Stimulated activated CD4-positive, alpha-beta T cell treated with anti-CD3 and anti-CD28 coated beads, Interleukin-2, amount 100 ng/mL, for 24 hours (primary cell): ENCODE data around the gene HLF.

Source experiments
- DNase-seq, 2 donors: peaks; one replicate each; pipeline ENCODE4 v3.0.0-alpha.2; 2020

Gene HLF

DNA sequence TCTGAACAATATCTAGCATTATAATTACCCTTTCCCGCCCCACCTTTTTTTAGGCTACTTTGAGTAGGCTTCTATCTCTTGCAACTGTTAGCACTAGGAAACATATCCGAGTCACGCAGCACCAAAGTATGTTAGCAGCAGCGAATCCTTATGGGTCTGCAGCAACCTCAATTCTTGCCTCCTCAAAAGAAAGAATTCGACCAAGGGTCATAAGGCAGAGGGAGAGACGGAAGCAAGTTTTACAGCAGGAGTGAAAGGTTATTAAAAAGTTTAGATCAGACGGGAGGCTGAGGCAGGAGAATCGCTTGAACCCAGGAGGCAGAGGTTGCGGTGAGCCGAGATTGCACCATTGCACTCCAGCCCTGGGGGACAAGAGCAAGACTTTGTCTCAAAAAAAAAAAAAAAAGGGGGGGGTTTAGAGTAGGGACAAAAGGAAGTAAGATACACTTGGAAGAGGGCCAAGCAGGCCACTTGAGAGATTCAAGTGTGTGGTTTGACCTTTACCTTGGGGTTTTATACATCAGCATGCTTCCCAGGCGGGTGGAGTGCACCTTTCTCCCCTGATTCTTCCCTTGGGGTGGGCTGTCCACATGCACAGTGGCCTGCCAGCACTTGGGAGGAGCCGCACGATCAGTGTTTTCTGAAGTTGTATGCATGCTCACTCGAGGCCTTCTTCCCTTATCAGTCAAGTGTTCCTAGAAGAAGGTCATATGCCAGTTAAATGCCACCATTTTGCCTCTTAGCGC, 67.7 kb downstream of the HLF start:
- DNase-seq: no peak

GRCh38 chr17:55334285-55334684, 69.5 kb downstream of the HLF start:
- no peak for DNase-seq

DNA sequence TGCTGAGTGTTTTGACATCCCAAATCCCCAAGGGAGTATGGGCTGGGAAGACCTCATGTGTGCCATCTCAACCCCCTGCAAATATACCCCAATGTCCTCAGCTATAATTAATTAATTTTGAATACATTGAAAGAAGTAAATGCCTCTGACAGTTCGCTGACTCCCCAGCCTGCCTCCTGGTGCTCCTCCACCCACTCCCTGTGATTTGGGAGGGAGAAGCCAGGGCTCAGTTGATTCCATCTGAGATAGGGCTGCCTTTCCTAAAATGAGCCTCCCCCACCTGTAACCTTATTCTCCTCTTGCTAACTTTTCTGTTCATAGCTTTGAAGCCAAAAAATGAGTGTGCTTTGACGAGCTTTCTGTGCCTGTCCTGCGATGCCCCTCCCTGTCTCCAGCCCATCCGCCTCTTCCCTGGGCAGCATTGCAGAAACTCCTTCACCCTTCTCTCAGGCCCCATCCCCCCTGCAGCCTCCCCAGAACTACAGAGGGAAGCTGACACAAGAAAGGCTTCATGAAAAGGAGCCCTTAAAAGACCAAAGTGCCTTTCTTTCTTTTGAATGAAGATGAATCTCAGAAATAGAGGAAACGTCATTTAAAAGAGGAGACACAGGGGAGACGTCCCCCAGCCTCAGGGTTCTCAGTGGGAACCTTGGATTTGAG, 70.3 kb downstream of the HLF start:
- no peak for DNase-seq

GRCh38 chr17:55335625-55336024, 70.9 kb downstream of the HLF start:
- no peak for DNase-seq

- DNase-seq: no peak
Measured at GRCh38 chr17:55336426-55336825, 71.7 kb downstream of the HLF start.

- no peak for DNase-seq
Measured at GRCh38 chr17:55340176-55340575, 75.4 kb downstream of the HLF start.

- DNase-seq: no peak
Measured at GRCh38 chr17:55340686-55341085, 75.9 kb downstream of the HLF start.

DNA sequence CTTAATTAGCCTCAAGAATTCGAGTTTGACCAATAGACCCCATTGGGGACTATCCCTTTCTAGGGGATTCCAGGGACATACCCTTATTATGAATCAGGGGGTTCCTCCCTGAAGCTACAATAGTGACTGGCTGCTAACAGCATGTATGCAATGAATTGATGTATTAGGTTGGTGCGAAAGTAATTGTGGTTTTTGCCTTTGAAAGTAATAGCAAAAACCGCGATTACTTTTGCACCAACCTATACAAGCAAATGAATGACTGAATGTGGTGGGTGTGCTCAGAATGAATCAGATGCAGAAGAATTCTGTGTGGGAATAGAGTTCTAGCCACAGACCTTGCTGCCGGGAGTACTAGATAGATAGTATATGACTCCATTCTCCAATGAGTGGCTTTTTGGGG, 76.7 kb downstream of the HLF start:
- DNase-seq: no peak

DNA sequence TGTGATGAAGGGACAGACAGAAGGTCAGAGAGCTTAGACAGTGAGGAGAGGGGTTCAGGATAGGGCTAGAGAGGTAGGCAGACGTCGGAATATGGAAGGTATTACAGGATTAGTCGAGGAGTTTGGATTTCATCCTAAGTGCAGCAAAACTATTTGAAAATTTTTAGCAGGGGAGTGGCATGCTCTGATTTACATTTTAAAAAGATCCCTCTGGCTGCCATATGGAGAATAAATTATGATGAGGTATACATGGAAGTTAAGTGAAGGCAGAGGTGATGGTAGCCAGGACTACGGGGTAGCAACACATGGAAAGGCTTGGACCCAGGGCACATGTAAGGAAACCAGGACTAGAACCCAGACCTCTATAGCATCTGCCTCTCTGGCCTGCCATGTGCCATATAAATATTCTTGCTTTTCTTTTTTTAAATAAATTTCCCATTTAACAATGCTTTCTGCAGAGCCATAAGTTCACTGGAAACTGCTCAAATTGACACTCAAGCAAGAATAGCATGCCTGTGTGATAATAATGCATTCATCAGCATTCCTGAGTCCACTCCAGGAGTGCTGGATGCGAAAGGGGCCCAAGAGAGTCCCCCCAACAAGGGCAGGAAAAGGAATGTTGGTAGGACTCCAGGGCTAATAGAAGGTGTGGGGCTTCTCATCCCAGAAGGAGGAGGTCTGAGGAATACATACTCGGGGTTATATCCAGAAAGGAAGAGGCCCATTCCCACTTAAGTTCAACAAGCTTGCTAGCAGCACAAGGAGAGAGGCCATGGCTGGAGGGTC, 78.2 kb downstream of the HLF start:
- DNase-seq: no peak

DNA sequence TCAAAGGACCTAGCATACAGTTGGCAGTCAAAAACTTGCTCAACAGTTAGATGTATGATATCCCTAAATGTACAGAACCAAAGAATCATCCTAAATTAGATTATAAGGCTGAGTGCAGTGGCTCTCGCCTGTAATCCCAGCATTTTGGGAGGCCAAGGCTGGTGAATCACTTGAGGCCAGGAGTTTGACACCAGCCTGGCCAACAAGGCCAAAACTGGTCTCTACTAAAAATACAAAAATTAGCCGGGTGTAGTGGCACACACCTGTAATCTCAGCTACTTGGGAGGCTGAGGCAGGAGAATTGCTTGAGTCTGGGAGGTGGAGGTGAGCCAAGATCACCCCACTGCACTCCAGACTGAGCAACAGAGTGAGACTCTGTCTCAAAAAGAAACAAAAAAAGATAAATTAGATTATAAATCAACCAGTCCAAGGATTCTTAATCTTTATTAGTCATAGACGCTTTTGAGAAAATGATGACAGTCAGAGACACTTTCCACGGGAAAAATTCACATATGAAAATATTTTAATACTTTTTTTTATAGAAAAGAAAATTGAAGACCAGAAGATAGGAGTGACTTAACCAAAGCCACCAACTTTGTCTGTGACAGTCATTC, 79.2 kb downstream of the HLF start:
- DNase-seq: no peak

DNA sequence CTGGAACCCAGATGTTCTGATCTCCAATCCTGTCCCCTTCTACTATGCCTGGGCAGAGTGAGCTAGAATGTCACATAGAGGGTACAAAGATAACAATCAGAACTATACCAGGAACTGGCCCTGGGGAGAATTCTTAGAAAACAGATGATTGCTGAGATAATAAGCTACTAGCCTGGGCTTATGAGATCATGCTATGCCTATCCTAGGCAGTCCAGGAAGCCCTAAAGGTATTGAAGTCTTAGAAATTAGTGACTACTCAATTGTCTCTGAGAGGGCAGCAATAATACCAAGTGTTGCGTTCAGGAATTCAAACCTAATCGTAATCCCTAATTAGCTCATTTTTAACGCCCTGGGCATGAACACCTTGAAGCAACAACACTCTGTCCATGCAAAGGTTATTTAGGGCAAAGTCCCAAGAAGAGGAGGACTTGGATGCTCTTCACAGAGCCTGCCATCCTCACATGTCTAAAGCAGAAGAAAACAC, 79.8 kb downstream of the HLF start:
- no peak for DNase-seq

- DNase-seq: no peak
Measured at GRCh38 chr17:55345132-55345531, 80.4 kb downstream of the HLF start.

- no peak for DNase-seq
Measured at GRCh38 chr17:55346658-55347057, 81.9 kb downstream of the HLF start.

DNA sequence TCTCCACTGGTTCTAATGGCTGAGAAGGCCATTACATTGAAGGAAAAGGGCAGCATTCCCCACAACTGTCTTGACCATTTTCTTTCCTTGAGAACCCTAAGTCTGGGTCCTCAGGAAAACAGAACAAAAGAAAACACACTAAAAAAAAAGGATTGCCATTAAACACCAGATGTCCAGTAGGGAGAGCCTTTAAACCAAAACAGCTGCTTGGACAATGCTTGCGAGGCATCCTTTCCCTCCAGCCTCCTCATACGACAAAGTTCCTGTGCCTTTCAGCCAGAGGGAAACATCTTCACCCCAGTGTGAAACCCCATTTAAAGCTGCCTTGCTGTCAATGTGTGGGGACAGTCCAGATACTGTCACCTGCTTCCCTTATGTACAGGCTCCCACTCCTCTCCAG, 82.6 kb downstream of the HLF start:
- no peak for DNase-seq

- peak; percentile 38 to 40 for DNase-seq
Measured at GRCh38 chr17:55348749-55349354, 84.1 kb downstream of the HLF start.

GRCh38 chr17:55350825-55351205, 86.1 kb downstream of the HLF start:
- no peak for DNase-seq

GRCh38 chr17:55351226-55351625, 86.5 kb downstream of the HLF start:
- no peak for DNase-seq

- no peak for DNase-seq
Measured at GRCh38 chr17:55354010-55354409, 89.2 kb downstream of the HLF start.

DNA sequence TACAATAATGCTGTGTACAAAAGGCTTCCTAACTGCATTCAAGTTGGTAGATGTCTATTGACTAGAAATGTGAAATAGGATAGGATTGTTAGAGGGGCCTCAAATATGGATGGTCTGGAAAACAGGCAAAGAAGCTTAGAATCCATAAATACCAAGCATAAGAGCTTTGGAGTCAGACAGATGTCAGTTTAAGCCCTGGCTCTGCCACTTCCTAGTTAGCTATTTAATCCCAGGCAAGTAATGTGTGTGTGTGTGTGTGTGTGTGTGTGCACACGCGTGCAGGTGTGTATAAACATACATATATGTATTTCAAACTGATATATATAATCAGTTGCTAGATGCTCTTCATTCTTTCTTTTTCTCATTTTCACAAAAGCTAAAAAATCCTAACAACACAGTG, 90.2 kb downstream of the HLF start:
- DNase-seq: no peak

DNA sequence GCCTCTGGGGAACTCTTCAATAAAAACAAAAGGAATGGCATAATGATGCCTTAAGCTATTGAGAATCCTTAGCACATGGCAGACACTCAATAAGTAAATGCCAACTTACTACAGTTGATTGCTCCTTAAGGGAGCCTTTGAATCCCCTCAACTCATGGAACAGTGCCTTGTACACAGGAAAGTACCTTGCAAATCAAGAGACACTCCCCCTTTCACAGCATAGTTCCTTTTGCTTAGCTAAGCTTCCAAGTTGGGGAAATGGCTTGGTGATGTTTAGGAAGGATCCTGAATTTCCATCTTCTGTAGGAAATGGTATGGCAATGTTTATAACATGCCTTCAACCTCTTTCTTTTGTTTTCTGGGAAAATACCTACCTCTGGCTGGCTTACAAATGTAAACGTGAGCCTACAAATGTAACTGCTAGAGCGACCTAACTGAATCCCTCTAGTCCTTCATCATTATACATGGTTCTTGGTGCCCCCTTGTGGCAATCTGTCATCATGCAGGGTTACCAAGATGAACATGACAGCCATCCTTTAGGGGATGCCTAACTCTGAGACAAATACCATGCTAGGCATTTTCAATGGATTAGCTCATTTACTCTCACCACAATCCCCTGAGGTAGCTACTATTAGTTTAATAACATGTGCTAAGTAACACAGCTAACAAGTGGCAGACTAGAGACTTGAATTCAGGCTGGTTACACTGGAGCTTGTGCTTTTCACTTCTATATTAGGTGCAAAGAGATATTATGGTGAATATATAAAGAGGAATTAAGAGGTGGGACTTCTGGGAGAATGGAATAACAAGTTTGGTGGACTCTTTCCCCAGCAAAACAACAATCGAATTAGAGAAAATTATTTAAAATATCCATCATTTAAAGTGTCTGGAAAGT, 91.9 kb downstream of the HLF start:
- DNase-seq: peak; percentile 76 to 77

DNA sequence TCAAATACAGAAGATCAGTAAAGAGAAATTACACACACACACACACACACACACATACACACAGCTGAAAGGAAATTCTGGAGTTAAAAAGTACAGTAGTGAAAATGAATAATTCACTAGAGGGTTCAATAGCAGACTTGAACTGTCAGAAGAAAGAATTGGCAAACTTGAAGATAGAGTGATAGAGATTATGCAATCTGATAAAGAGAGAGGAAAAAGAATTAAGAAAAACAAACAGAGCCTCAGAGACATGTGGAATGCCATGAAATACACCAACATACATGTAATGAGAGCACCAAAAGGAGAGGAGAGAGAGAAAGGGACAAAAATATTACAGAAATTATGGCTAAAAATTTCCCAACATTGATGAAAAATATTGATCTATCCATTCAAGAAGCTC, 96.2 kb downstream of the HLF start:
- DNase-seq: no peak

- DNase-seq: no peak
Measured at GRCh38 chr17:55363033-55363432, 98.3 kb downstream of the HLF start.
